Measurements from ENCODE around the gene FAM222B.

DNA sequence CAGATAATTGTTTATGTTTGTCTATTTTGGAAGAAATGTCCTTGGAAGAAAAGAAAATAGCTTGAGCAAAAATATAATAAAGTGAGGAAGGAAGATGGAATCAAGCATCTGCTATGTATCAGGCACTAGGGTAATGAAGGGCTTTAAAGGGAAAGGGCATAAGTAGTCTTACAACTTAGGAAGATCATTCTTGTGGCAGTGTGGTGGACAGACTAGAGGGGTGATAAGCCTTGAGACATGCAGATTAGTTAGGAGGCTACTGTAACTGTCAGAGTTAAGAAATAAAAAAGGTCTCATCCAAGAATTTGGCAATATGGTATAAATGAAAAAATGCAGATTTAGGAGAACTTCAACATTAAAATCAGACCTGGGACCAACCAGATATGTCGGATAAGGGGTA is 14.9 kb downstream of the FAM222B start:
- no peak for TF ChIP-seq POLR2A (IDR thresholded peaks at IDR 0.05)
- TF ChIP-seq, protein P1, sequence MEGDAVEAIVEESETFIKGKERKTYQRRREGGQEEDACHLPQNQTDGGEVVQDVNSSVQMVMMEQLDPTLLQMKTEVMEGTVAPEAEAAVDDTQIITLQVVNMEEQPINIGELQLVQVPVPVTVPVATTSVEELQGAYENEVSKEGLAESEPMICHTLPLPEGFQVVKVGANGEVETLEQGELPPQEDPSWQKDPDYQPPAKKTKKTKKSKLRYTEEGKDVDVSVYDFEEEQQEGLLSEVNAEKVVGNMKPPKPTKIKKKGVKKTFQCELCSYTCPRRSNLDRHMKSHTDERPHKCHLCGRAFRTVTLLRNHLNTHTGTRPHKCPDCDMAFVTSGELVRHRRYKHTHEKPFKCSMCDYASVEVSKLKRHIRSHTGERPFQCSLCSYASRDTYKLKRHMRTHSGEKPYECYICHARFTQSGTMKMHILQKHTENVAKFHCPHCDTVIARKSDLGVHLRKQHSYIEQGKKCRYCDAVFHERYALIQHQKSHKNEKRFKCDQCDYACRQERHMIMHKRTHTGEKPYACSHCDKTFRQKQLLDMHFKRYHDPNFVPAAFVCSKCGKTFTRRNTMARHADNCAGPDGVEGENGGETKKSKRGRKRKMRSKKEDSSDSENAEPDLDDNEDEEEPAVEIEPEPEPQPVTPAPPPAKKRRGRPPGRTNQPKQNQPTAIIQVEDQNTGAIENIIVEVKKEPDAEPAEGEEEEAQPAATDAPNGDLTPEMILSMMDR (IDR thresholded peaks at IDR 0.05): no peak
